ENCODE data around the gene EFNA5.

The EFNA5 gene

DNA sequence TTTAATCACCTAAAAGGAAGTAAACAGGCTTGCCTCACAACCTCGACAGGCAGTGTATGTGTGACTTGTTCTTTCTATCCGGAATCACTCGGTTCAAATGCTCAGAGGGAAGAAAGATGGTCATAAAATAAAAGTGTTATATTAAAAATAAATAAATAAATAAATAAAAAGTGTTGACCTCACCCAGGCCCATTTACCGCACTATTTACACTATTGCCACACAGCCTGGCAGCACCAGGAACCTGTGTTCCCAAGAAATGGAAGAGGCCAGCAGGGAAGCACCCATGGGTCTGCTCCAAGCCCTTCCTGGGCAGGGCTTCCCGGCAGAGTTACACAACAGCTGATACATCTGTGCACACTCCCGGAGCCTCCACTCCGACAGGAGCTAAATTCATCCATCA is 127.9 kb downstream of the EFNA5 start:
- Histone ChIP-seq H3K4me3 (ENCODE audit: low read depth, low read length) (no peak overlapping the region), H3K9ac (ENCODE audit: low read depth, low read length) (no peak overlapping the region), H3K9me3 (ENCODE audit: control insufficient read depth, insufficient read depth, low read length) (no peaks in the 10 kb centered on the region), H3K27ac (ENCODE audit: low read depth, low read length) (no peak overlapping the region), H3K4me1 (ENCODE audit: control insufficient read depth, insufficient read depth, low read length) (peaks cover 55% of the 10 kb centered on the region), H3K27me3 (ENCODE audit: control insufficient read depth, insufficient read depth, low read length) (no peaks in the 10 kb centered on the region), H3K36me3 (ENCODE audit: control insufficient read depth, insufficient read depth, low read length) (no peaks in the 10 kb centered on the region)

DNA sequence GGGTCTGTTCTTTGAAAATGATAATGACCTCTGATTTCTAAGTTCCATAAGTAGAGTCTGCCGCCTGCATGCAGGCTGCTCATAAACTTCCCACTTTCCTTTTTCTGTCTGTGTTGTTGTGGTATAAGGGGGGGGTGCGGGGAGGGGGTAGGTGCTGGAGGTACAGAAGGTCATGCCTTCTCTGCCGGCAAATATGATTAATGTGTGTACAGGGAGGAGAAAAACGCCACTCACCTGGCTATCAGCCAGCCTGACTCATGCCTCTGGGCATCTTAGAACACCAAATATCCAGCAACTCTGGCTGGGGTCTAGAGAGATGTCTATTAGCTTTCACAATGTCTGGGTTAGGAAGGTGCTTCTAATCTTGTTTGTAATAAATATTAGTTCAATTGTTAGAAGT is 128.3 kb downstream of the EFNA5 start:
- H3K4me3 ChIP-seq (ENCODE audit: low read depth, low read length): no peak overlapping the region
- no peak overlapping the region for H3K9ac ChIP-seq (ENCODE audit: low read depth, low read length)
- H3K27ac ChIP-seq (ENCODE audit: low read depth, low read length): no peak overlapping the region
- H3K9me3 ChIP-seq (ENCODE audit: control insufficient read depth, insufficient read depth, low read length): no peaks in the 10 kb centered on the region
- H3K4me1 ChIP-seq (ENCODE audit: control insufficient read depth, insufficient read depth, low read length): peaks cover 52% of the 10 kb centered on the region
- H3K36me3 ChIP-seq (ENCODE audit: control insufficient read depth, insufficient read depth, low read length): no peaks in the 10 kb centered on the region
- H3K27me3 ChIP-seq (ENCODE audit: control insufficient read depth, insufficient read depth, low read length): no peaks in the 10 kb centered on the region

GRCh38 chr5:107541400-107541799 is 129.3 kb downstream of the EFNA5 start:
- Histone ChIP-seq H3K4me3 (ENCODE audit: low read depth, low read length) (no peak overlapping the region), H3K27me3 (ENCODE audit: control insufficient read depth, insufficient read depth, low read length) (no peaks in the 10 kb centered on the region), H3K9me3 (ENCODE audit: control insufficient read depth, insufficient read depth, low read length) (no peaks in the 10 kb centered on the region), H3K9ac (ENCODE audit: low read depth, low read length) (no peak overlapping the region), H3K4me1 (ENCODE audit: control insufficient read depth, insufficient read depth, low read length) (peaks cover 44% of the 10 kb centered on the region), H3K27ac (ENCODE audit: low read depth, low read length) (no peak overlapping the region), H3K36me3 (ENCODE audit: control insufficient read depth, insufficient read depth, low read length) (no peaks in the 10 kb centered on the region)

GRCh38 chr5:107539726-107540330 is 130.9 kb downstream of the EFNA5 start:
- Histone ChIP-seq H3K27ac (ENCODE audit: low read depth, low read length) (no peak overlapping the region), H3K4me1 (ENCODE audit: control insufficient read depth, insufficient read depth, low read length) (peaks cover 45% of the 10 kb centered on the region), H3K36me3 (ENCODE audit: control insufficient read depth, insufficient read depth, low read length) (no peaks in the 10 kb centered on the region), H3K27me3 (ENCODE audit: control insufficient read depth, insufficient read depth, low read length) (no peaks in the 10 kb centered on the region), H3K9me3 (ENCODE audit: control insufficient read depth, insufficient read depth, low read length) (no peaks in the 10 kb centered on the region), H3K9ac (ENCODE audit: low read depth, low read length) (no peak overlapping the region), H3K4me3 (ENCODE audit: low read depth, low read length) (no peak overlapping the region)

DNA sequence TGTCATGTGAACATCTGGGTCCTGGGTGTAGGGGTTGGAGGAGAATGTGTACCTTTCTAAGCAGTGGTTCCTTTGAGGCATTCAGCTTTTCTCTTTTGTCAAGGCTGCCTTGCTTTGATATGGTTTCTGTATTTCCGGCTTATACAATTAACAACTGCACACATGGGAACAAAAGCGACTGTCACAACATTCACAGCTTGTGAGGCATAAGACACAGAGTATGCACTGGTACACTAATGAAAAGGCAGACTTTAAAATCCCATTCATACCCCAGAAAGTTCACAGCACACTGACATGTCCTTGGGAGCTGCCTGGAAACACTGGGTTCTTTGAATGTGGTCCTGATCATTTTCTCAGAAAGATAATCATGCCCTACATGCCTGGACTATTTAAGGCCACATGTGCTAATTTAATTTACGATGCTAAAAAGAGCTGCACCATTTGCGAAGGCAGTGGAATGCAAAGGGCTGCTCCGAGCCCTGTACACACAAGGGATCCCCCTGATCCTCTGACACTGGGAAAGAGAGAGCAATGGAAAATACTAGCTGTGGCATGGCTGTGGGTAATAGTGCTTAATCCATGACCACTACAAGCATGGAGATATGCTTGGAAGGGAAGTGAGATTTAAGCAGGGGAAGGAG is 131.8 kb downstream of the EFNA5 start:
- Histone ChIP-seq H3K9me3 (ENCODE audit: control insufficient read depth, insufficient read depth, low read length) (no peaks in the 10 kb centered on the region), H3K27me3 (ENCODE audit: control insufficient read depth, insufficient read depth, low read length) (no peaks in the 10 kb centered on the region), H3K27ac (ENCODE audit: low read depth, low read length) (no peak overlapping the region), H3K4me3 (ENCODE audit: low read depth, low read length) (no peak overlapping the region), H3K36me3 (ENCODE audit: control insufficient read depth, insufficient read depth, low read length) (no peaks in the 10 kb centered on the region), H3K9ac (ENCODE audit: low read depth, low read length) (no peak overlapping the region), H3K4me1 (ENCODE audit: control insufficient read depth, insufficient read depth, low read length) (peaks cover 38% of the 10 kb centered on the region)

GRCh38 chr5:107538331-107538730 is 132.4 kb downstream of the EFNA5 start:
- no peaks in the 10 kb centered on the region for H3K36me3 ChIP-seq (ENCODE audit: control insufficient read depth, insufficient read depth, low read length)
- H3K4me3 ChIP-seq (ENCODE audit: low read depth, low read length): no peak overlapping the region
- no peak overlapping the region for H3K27ac ChIP-seq (ENCODE audit: low read depth, low read length)
- no peak overlapping the region for H3K9ac ChIP-seq (ENCODE audit: low read depth, low read length)
- H3K9me3 ChIP-seq (ENCODE audit: control insufficient read depth, insufficient read depth, low read length): no peaks in the 10 kb centered on the region
- H3K4me1 ChIP-seq (ENCODE audit: control insufficient read depth, insufficient read depth, low read length): peaks cover 32% of the 10 kb centered on the region
- H3K27me3 ChIP-seq (ENCODE audit: control insufficient read depth, insufficient read depth, low read length): no peaks in the 10 kb centered on the region

DNA sequence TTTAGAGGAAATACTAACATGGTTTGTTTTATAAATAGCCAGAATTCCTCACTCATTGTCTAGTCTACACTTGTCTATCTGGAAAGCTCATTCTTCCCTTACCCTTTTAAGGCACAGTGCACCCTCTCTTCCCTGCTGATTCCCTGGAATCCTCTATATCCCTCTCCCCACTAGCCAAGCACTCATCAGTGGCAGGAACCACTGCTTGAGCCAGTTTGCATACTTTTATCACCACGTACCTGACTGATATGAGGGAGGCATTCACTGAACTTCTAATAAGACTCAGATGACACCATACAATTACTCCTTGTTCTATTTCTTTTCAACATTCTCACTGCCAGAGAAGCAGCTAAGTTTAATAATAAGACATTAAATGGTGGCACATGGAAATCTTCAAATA is 134.9 kb downstream of the EFNA5 start:
- H3K9ac ChIP-seq (ENCODE audit: low read depth, low read length): no peak overlapping the region
- no peaks in the 10 kb centered on the region for H3K36me3 ChIP-seq (ENCODE audit: control insufficient read depth, insufficient read depth, low read length)
- peaks cover 23% of the 10 kb centered on the region for H3K4me1 ChIP-seq (ENCODE audit: control insufficient read depth, insufficient read depth, low read length)

DNA sequence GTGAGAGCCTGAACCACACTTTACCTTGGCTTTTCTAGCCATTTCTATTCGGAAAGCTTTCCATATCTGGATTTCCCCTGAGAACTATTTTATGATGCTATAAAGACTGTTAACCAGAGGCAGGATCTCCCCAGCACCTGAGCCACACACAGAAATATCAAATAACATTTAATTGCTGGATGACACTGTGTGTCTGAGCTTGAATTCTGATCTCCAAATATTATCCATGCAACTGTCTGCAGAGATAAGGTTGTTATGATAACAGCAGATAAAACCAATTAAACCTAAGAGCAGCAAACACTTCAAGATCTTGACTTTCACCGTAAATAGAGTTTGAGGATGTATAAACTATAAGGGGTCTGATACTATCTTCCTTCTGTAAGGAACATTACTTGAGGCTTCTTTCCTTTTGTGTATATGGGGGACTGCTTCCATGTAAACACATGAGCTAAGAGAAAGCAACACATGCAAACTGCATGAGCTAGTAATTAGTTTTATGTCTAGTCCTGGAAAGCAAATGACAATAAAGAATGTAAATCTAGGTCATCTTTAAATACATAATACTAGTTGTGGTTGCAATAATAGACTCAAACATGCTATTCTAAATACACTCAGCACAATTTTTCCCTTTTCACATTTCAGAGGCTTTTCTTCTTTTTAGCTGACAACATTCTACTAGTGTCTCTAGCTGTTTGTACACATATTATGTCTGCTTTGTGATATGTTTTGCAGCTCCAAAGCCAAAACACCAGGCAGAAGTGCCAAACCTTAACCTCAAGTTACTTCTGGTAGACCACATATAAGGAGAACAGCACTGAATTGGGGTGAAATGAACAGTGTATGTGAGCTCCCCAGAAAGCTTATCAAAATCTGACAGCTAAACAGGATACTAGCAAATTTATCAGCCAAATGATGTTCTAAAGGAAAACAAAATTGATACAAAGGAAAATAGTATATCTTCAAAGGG is 136.5 kb downstream of the EFNA5 start:
- H3K4me1 ChIP-seq (ENCODE audit: control insufficient read depth, insufficient read depth, low read length): peaks cover 31% of the 10 kb centered on the region
- H3K9me3 ChIP-seq (ENCODE audit: control insufficient read depth, insufficient read depth, low read length): no peaks in the 10 kb centered on the region
- H3K9ac ChIP-seq (ENCODE audit: low read depth, low read length): no peak overlapping the region
- H3K27ac ChIP-seq (ENCODE audit: low read depth, low read length): no peak overlapping the region
- H3K4me3 ChIP-seq (ENCODE audit: low read depth, low read length): no peak overlapping the region
- no peaks in the 10 kb centered on the region for H3K36me3 ChIP-seq (ENCODE audit: control insufficient read depth, insufficient read depth, low read length)
- no peaks in the 10 kb centered on the region for H3K27me3 ChIP-seq (ENCODE audit: control insufficient read depth, insufficient read depth, low read length)

More for the DNA sequence above, 134.9 kb downstream of the EFNA5 start:
- no peaks in the 10 kb centered on the region for H3K27me3 ChIP-seq (ENCODE audit: control insufficient read depth, insufficient read depth, low read length)
- H3K27ac ChIP-seq (ENCODE audit: low read depth, low read length): no peak overlapping the region
- H3K9me3 ChIP-seq (ENCODE audit: control insufficient read depth, insufficient read depth, low read length): no peaks in the 10 kb centered on the region
- H3K4me3 ChIP-seq (ENCODE audit: low read depth, low read length): no peak overlapping the region

- Histone ChIP-seq H3K36me3 (ENCODE audit: control insufficient read depth, insufficient read depth, low read length) (no peaks in the 10 kb centered on the region), H3K9ac (ENCODE audit: low read depth, low read length) (no peak overlapping the region), H3K9me3 (ENCODE audit: control insufficient read depth, insufficient read depth, low read length) (no peaks in the 10 kb centered on the region), H3K27me3 (ENCODE audit: control insufficient read depth, insufficient read depth, low read length) (no peaks in the 10 kb centered on the region), H3K27ac (ENCODE audit: low read depth, low read length) (no peak overlapping the region), H3K4me1 (ENCODE audit: control insufficient read depth, insufficient read depth, low read length) (peaks cover 41% of the 10 kb centered on the region), H3K4me3 (ENCODE audit: low read depth, low read length) (no peak overlapping the region)
These were observed 137.8 kb downstream of the EFNA5 start for GRCh38 chr5:107532916-107533315.

DNA sequence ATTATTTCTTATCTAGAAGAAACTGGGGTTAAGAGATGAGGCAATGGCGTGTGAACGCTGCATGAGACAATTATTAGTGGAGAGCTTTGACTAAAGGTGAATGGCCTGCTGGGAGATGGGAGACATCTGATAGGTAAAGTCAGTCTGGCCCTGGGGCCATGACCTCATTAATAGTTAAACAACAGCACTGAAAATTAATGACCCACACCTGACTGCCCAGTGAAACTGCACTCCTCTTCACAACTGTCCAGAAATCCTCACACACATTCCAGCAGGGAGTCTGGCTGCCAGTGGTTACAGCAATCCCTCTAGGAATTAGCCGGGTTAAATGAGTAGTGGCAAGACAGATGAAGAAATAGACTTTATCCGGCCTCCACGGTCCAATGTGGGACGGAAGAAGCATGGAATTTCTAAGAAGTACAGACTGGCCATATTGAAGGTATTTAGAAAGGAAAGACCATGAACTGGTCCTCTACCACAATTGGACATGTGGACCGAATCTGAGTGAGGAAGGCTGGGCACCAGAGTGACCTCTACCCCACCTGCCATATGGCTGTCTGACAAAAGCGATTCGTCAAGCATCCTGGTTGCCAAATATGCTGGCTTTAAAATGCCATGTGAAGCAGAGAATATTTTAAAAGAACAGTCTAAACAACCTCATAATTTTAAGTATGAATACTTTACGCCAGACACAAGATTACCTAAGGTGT is 138.4 kb downstream of the EFNA5 start:
- no peak overlapping the region for H3K27ac ChIP-seq (ENCODE audit: low read depth, low read length)
- no peaks in the 10 kb centered on the region for H3K27me3 ChIP-seq (ENCODE audit: control insufficient read depth, insufficient read depth, low read length)
- H3K9me3 ChIP-seq (ENCODE audit: control insufficient read depth, insufficient read depth, low read length): no peaks in the 10 kb centered on the region

More for the DNA sequence above, 138.4 kb downstream of the EFNA5 start:
- H3K9ac ChIP-seq (ENCODE audit: low read depth, low read length): no peak overlapping the region
- peaks cover 46% of the 10 kb centered on the region for H3K4me1 ChIP-seq (ENCODE audit: control insufficient read depth, insufficient read depth, low read length)
- H3K36me3 ChIP-seq (ENCODE audit: control insufficient read depth, insufficient read depth, low read length): no peaks in the 10 kb centered on the region
- no peak overlapping the region for H3K4me3 ChIP-seq (ENCODE audit: low read depth, low read length)
